ENCODE results near the gene ZNF787. TPM values are rescaled to one million over a fixed set of nuclear protein-coding genes. Genes with fewer than 3 reads are reported as not detected.

ZNF787 gene
- total RNA-seq, 1 experiment from 2014 or later: 54.6 TPM

DNA sequence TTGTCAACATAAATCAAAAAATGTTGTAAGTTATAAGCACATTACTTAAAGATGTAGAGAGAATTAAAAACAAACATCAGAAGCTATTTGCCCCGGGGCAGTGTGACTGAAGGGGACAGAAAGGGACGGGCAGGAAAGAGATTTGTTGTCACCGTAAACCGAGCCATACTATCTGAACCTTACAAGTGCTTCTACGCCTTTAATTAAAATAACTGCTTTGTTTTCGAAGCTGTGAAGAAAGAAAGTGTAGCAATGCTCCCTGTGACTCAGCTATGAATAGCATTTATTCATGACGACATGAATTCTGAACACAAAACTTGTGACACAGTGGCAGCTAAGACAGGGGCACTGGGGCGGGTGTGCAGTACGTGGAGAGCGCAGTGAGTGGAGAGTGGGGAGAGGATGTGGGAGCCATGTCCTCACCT lies 30.0 kb downstream of the ZNF787 start:
- no peak overlapping the region for H4K8ac ChIP-seq (replicated peaks; ENCODE audit: insufficient read length, low read depth, low read length)
- no peak overlapping the region for H3K9ac ChIP-seq (ENCODE audit: extremely low read depth, insufficient read length, low read length)
- H3T11ph ChIP-seq (ENCODE audit: low read length): no peak overlapping the region
- no peaks in the 10 kb centered on the region for H3K27me3 Mint-ChIP-seq (ENCODE audit: low read depth)
- H4K91ac ChIP-seq (ENCODE audit: insufficient read length, low read depth, low read length): peak overlapping the region; percentile 3
- no peaks in the 10 kb centered on the region for H3K4me1 ChIP-seq (ENCODE audit: insufficient read depth, low read length)
- no peak overlapping the region for H3K4me3 Mint-ChIP-seq
- H3K4me2 ChIP-seq (ENCODE audit: insufficient read depth, insufficient read length, low read length): no peak overlapping the region
- H2BK120ac ChIP-seq (ENCODE audit: low read depth, low read length, poor library complexity, severe bottlenecking): no peak overlapping the region
- no peak overlapping the region for H2BK20ac ChIP-seq (ENCODE audit: low read depth, low read length, poor library complexity, severe bottlenecking)
- no peak overlapping the region for H2BK12ac ChIP-seq (ENCODE audit: insufficient read length, low read depth, low read length)
- H3K14ac ChIP-seq (ENCODE audit: insufficient read depth, low read length): no peak overlapping the region
- H2BK15ac ChIP-seq (ENCODE audit: low read depth, low read length): no peak overlapping the region
- peaks cover 17 to 19% of the 10 kb centered on the region in 2 experiments for H3K4me1 Mint-ChIP-seq
- H3K4ac ChIP-seq (ENCODE audit: low read depth, low read length): no peak overlapping the region
- peaks cover 10% of the 10 kb centered on the region for H3K79me1 ChIP-seq (ENCODE audit: insufficient read depth, low read depth, low read length, poor library complexity, severe bottlenecking)
- no peak overlapping the region for H3K23ac ChIP-seq (ENCODE audit: insufficient read length, low read depth, low read length)
- H3K27ac Mint-ChIP-seq: peak overlapping the region in 2 of 3 experiments; percentile 15 to 81; a peak in 4 of 7 replicates
- no peaks in the 10 kb centered on the region for H3K9me3 ChIP-seq (ENCODE audit: control insufficient read depth, low read depth, low read length)
- H2AFZ ChIP-seq (ENCODE audit: low read length): no peak overlapping the region
- TF ChIP-seq, protein P1, sequence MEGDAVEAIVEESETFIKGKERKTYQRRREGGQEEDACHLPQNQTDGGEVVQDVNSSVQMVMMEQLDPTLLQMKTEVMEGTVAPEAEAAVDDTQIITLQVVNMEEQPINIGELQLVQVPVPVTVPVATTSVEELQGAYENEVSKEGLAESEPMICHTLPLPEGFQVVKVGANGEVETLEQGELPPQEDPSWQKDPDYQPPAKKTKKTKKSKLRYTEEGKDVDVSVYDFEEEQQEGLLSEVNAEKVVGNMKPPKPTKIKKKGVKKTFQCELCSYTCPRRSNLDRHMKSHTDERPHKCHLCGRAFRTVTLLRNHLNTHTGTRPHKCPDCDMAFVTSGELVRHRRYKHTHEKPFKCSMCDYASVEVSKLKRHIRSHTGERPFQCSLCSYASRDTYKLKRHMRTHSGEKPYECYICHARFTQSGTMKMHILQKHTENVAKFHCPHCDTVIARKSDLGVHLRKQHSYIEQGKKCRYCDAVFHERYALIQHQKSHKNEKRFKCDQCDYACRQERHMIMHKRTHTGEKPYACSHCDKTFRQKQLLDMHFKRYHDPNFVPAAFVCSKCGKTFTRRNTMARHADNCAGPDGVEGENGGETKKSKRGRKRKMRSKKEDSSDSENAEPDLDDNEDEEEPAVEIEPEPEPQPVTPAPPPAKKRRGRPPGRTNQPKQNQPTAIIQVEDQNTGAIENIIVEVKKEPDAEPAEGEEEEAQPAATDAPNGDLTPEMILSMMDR (conservative IDR thresholded peaks at IDR 0.05): no peak
- no peak overlapping the region for H2BK5ac ChIP-seq (ENCODE audit: insufficient read length, low read length)
- H2AK5ac ChIP-seq (ENCODE audit: insufficient read length, low read length): no peak overlapping the region
- no peaks in the 10 kb centered on the region for H4K20me1 ChIP-seq (ENCODE audit: control insufficient read depth, insufficient read depth, insufficient read length)
- H3K56ac ChIP-seq (ENCODE audit: insufficient read length, low read depth, low read length): no peak overlapping the region
- peaks cover 38 to 62% (median 56%) of the 10 kb centered on the region in 3 experiments for H3K36me3 Mint-ChIP-seq (ENCODE audit: insufficient read depth in 1 of 3, low read depth in 3 of 3)
- H3K23me2 ChIP-seq (ENCODE audit: insufficient read length, low read depth, low read length, poor library complexity, severe bottlenecking): no peaks in the 10 kb centered on the region
- H3K18ac ChIP-seq (ENCODE audit: insufficient read length, low read depth, low read length): no peak overlapping the region
- H3K27ac ChIP-seq (ENCODE audit: insufficient read length, low read depth, low read length): no peak overlapping the region
- DNase-seq: no peak
- H4K5ac ChIP-seq (ENCODE audit: insufficient read length, low read depth, low read length): no peak overlapping the region
- H3K27me3 ChIP-seq (ENCODE audit: insufficient read depth, low read length): no peaks in the 10 kb centered on the region
- H3K79me2 ChIP-seq (ENCODE audit: insufficient read depth, low read length): no peaks in the 10 kb centered on the region; the same call in 1 of the 2 replicates
- no CpG with 5 or more reads among the region's 10 CpGs for whole genome bisulfite sequencing (ENCODE audit: extremely low coverage, insufficient read length, low lambda C conversion rate)
- H3K9me3 Mint-ChIP-seq: peaks cover 8 to 12% of the 10 kb centered on the region in 2 experiments; a peak in 3 of 5 replicates
